Left kidney (tissue), 2 donors: ENCODE data around the gene IBA57. TPM values are rescaled to one million over a fixed set of nuclear protein-coding genes. Genes with fewer than 3 reads are reported as not detected.

Experiments
- DNase-seq: peaks from one replicate; pipeline ENCODE4 v3.0.0-alpha.2; 2013
- polyA plus RNA-seq: library from polyadenylated mRNA; unstranded; fragments of 120-200 nt; gene quantifications from one replicate; pipeline ENCODE4 v1.2.1, GENCODE V29; 2013; ENCODE audit not compliant: insufficient read length

IBA57 gene
- polyA plus RNA-seq, 1 donor = 5.8 TPM

- no peak for DNase-seq
Measured at GRCh38 chr1:228155596-228156514, 9.7 kb upstream of the IBA57 start.

- no peak for DNase-seq
Measured at GRCh38 chr1:228156515-228156881, 9.1 kb upstream of the IBA57 start.

- DNase-seq = no peak
Measured at GRCh38 chr1:228156941-228157728, 8.5 kb upstream of the IBA57 start.

- no peak for DNase-seq
Measured at GRCh38 chr1:228157729-228158126, 7.9 kb upstream of the IBA57 start.

- DNase-seq = no peak
Measured at GRCh38 chr1:228158151-228159007, 7.2 kb upstream of the IBA57 start.

GRCh38 chr1:228159008-228159665 is 6.5 kb upstream of the IBA57 start:
- no peak for DNase-seq

GRCh38 chr1:228160201-228160761 is 5.3 kb upstream of the IBA57 start:
- DNase-seq = no peak

- DNase-seq = no peak
Measured at GRCh38 chr1:228161362-228161761, 4.2 kb upstream of the IBA57 start.

GRCh38 chr1:228161866-228162265 is 3.7 kb upstream of the IBA57 start:
- DNase-seq = no peak

GRCh38 chr1:228162286-228163006 is 3.2 kb upstream of the IBA57 start:
- no peak for DNase-seq

- no peak for DNase-seq
Measured at GRCh38 chr1:228163007-228163753, 2.4 kb upstream of the IBA57 start.

- DNase-seq = no peak
Measured at GRCh38 chr1:228163776-228164519, 1.7 kb upstream of the IBA57 start.

- DNase-seq = no peak
Measured at GRCh38 chr1:228164561-228165371, 838 bp upstream of the IBA57 start.

GRCh38 chr1:228166170-228166936 is 749 bp downstream of the IBA57 start:
- DNase-seq = no peak

- no peak for DNase-seq
Measured at GRCh38 chr1:228168563-228169270, 3.1 kb downstream of the IBA57 start.

- DNase-seq = no peak
Measured at GRCh38 chr1:228169345-228169744, 3.7 kb downstream of the IBA57 start.

GRCh38 chr1:228170666-228171065 is 5.1 kb downstream of the IBA57 start:
- no peak for DNase-seq
